NB4 (cell line): ENCODE measurements around the gene WNT7B.

Experiments
- DNase-seq: peaks from one replicate; pipeline ENCODE4 v3.0.0; 2010; ENCODE audit warnings: low read depth
- H3K4me3 ChIP-seq: one replicate; pipeline ENCODE4 v1.5.1; 2011; ENCODE audit warnings: mild to moderate bottlenecking, low read depth, low read length, moderate library complexity
- MYC ChIP-seq: IDR thresholded peaks from 2 replicates; pipeline ENCODE4 v1.6.1; 2011; ENCODE audit warnings: low read depth, low read length
- POLR2A ChIP-seq: IDR thresholded peaks from 2 replicates; pipeline ENCODE4 v1.6.1; 2011; ENCODE audit warnings: mild to moderate bottlenecking; ENCODE audit not compliant: insufficient read length; ENCODE audit errors: extremely low read depth
- TF ChIP-seq, protein P1 (sequence below): IDR thresholded peaks from one replicate; pipeline ENCODE4 v1.5.1; 2012; ENCODE audit warnings: low read depth, low read length
- TF ChIP-seq, protein P2 (sequence below): IDR thresholded peaks from 2 replicates; pipeline ENCODE4 v1.6.1; 2011; ENCODE audit warnings: low read depth, low read length

The WNT7B gene

DNA sequence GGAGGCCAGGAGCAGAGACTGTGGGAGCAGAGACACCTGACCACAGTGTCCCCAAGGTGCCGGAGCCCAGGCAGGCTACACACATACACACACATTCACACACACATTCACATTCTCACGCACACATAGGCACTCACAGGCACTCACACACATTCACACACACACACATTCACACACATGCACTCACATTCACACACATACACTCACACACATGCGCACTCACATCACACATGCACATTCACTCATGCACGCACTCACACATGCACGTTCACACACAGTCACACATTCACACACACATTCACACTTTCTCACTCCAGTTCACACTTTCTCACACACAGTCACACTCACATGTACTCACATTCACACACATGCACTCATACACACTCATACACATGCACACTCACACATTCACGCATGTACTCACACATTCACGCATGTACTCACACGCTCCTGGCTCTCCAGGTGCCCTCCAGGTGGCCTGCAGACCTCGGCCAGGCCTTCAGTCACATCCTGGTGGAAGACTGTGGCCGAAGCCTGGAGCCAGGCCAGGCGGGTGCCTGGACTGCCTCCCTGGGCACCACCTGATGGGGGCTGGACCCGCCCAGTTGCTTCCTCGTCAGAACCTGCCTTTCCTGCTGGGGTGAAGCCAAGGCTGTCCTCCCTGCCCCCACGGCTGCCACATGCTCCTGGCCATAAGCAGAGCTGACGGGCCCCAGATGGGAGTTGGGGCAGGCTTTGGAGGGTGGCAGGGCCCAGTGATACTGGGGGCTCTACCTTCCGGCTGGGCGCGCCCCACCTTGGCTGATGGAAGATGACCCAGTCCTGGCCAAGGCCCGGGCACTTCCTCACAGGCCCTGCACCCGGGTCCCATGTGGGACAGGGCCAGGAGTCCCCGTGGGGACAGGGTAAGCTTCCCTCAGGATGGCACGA, 89.5 kb downstream of the WNT7B start:
- TF ChIP-seq MYC (no peak), POLR2A (no peak)
- TF ChIP-seq, protein P1, sequence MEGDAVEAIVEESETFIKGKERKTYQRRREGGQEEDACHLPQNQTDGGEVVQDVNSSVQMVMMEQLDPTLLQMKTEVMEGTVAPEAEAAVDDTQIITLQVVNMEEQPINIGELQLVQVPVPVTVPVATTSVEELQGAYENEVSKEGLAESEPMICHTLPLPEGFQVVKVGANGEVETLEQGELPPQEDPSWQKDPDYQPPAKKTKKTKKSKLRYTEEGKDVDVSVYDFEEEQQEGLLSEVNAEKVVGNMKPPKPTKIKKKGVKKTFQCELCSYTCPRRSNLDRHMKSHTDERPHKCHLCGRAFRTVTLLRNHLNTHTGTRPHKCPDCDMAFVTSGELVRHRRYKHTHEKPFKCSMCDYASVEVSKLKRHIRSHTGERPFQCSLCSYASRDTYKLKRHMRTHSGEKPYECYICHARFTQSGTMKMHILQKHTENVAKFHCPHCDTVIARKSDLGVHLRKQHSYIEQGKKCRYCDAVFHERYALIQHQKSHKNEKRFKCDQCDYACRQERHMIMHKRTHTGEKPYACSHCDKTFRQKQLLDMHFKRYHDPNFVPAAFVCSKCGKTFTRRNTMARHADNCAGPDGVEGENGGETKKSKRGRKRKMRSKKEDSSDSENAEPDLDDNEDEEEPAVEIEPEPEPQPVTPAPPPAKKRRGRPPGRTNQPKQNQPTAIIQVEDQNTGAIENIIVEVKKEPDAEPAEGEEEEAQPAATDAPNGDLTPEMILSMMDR, result no peak
- TF ChIP-seq, protein P2, sequence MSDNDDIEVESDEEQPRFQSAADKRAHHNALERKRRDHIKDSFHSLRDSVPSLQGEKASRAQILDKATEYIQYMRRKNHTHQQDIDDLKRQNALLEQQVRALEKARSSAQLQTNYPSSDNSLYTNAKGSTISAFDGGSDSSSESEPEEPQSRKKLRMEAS, result no peak
- no peak overlapping the region for H3K4me3 ChIP-seq
- no peak for DNase-seq

DNA sequence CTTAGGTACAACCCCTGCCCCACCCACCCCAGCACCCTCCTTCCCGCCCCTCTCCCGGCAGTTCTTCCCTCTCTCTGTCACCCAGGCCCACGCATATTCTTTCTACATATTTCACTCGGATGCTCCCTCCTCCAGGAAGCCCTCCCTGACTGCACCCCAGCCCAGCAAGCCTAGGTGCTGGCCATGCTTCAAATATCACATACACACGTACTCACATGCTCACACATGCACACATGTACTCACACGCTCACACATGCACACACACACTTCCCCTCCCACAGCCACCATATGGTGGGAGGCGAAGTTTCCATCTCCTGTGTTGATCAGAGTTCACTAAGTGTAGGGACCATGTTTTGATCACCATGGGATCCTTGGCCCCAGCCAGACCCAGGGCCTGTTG, 90.4 kb downstream of the WNT7B start:
- no peak overlapping the region for H3K4me3 ChIP-seq
- no peak for TF ChIP-seq MYC
- no peak for TF ChIP-seq POLR2A
- TF ChIP-seq, protein P2, result no peak
- TF ChIP-seq, protein P1, result no peak
- DNase-seq, result no peak

DNA sequence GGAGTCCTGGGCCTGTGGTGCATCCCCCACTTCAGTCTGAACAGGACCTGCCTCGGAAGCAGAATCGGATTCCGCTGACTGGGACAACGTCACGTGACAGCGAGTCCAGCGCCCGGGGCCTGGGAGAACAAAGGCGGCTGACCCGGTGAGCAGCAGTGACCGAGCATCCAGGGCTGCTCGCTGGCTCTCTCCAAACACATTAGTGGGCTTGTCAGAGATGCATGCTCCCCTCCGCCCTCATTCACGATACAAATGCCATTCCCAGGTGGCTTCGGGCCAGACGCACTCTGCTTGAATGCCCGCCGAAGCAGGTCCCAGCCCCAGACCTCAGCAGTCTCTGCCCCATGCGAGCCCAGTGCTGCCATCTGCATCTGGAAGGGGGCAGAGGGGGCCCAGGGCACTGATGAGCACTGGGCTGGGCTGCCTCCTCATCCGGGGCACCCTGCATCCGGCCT, 91.0 kb downstream of the WNT7B start:
- H3K4me3 ChIP-seq, result no peak overlapping the region
- DNase-seq, result no peak
- TF ChIP-seq, protein P1, result no peak
- TF ChIP-seq MYC (no peak), POLR2A (no peak)
- TF ChIP-seq, protein P2, result no peak

DNA sequence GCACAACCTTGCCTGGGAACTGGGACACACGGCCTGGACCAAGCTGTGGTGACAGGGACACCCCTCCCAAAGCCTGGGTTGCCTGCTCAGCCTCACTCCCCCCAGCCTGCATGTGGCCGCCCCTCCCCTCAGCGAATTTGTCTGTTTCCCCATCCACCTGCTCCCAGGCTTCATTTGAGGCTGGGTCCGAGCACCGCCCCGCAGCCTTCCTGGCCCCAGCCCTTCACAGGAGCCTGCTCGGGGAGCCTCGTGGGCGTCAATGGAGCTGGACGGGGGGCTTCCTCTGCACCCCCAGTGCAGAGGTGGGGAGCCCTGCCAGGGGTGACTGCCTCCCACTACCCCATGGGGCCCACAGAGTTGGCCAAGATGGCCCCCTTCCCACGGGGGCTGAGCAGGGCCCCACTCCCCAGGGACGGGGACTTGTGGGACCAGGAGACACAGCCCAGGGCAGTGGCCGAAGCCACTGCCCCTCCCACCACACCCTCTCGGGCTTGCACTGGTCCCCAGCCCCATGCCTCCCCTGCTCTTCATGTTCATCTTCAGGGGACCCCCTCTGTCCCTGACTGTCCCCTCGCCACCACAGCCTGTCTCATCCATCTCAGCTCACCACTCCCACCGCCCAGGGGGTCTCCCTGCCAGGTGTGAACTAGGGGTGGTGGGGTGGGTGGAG, 91.7 kb downstream of the WNT7B start:
- no peak overlapping the region for H3K4me3 ChIP-seq
- TF ChIP-seq MYC (no peak), POLR2A (no peak)
- TF ChIP-seq, protein P1, result no peak
- TF ChIP-seq, protein P2, result no peak
- DNase-seq, result no peak

DNA sequence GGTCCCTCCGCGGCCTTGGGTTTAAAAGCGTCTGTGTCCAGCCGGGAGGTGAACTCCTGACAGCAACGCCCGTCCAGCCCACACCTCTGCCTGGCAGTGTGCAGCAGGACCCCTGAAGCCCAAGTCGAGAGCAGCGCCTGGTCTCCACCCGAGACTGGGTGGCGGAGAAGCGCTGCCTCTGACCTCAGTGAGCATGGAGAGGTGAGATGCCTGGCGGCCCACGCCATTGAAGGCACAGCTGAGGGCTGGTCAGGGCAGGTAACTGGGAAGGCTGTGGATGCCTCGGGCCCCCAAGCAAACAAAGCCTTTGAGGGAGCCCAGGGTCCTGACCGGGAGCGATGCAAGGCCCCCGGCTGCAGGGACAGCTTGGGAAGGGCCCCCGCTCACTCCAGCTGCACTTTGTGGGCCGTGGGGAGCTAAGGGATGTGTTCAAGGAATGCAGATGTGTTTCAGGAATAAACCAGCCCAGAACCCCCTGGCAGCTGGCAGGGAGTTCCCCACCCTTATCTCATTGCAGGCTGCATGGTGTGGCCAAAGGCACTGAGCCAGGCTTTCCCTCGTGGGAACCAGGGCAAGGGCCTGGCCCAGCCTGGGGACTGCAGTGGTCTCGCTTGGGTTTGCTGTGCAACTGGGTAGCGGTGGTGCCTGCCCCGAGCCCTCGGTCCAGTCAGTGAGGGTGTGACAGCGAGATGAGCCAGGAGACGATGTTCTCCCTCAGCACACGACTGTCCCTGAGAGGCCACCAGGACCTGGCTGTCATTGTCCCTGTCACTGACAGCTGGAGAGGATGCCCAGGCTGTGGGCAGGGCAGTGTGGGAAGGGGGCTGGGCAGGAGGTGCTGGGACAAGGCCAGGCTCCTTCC, 92.5 kb downstream of the WNT7B start:
- TF ChIP-seq POLR2A (no peak), MYC (no peak)
- TF ChIP-seq, protein P1, result no peak
- TF ChIP-seq, protein P2, result no peak
- DNase-seq, result no peak

More for the DNA sequence above, 92.5 kb downstream of the WNT7B start:
- H3K4me3 ChIP-seq, result no peak overlapping the region
